Left cardiac atrium (tissue), 4 donors: ENCODE measurements around the gene IL6R. TPM values are rescaled to one million over a fixed set of nuclear protein-coding genes. Genes with fewer than 3 reads are reported as not detected.
"Not testable (repeated sequence)": the region's sequence is repeated elsewhere in the genome, so short reads cannot be mapped to it uniquely, and the experiment has no call there.

Experiments
- ATAC-seq, 2 donors: fragments of 200-7000 bp; cut with Tn5 transposase; one replicate each; pipeline ENCODE4 v1.9.1; 2020; ENCODE audit warnings: mild to moderate bottlenecking in 2 of 2, moderate library complexity in 2 of 2
- DNase-seq: peaks from one replicate; pipeline ENCODE4 v3.0.0-alpha.2; 2020
- intact Hi-C, 2 donors: fragments of 100-400 bp; cut with DNase I; formaldehyde crosslinking; loops; one replicate each; pipeline versions ENCODE4 v1.14.1 to v1.15.1; 2022 to 2023
- total RNA-seq, 2 donors: library from RNA; stranded (reverse); fragmentation: NEBNext Ultra II Directional; extraction: Animal tissue kit (Norgen Biotek cat#: 25700); gene quantifications; one replicate each; pipeline ENCODE4 v1.2.1, GENCODE V29; 2021
- donor health status: DM: no; HTN: yes; CAD: no.
- donor health status: DM: no; HTN: yes; CAD: no; lungs with severe emphysema.
- donor health status: DM: yes; HTN: yes; CAD: no.
- donor health status: Dilated cardiomyopathy.

Gene IL6R
- total RNA-seq, 2 donors from 2014 or later: 11.2 to 11.4 TPM

- intact Hi-C loops: no loop called here
- no peak for ATAC-seq
- no peak for DNase-seq
Observed at GRCh38 chr1:154467434-154468102, 62.4 kb downstream of the IL6R start.

- intact Hi-C loops: no loop called here
- ATAC-seq (peak in 1 of 2 donors; percentile 14), DNase-seq (no peak)
Observed at GRCh38 chr1:154468535-154469250, 63.5 kb downstream of the IL6R start.

GRCh38 chr1:154469844-154470560 lies 64.9 kb downstream of the IL6R start:
- no peak for DNase-seq
- ATAC-seq: no peak
- intact Hi-C loops: no loop called here

- no peak for ATAC-seq
- intact Hi-C loops: no loop called here
- no peak for DNase-seq
Observed at GRCh38 chr1:154471304-154471703, 66.2 kb downstream of the IL6R start.

GRCh38 chr1:154474802-154475201 lies 69.7 kb downstream of the IL6R start:
- DNase-seq: peak; percentile 47
- peak in 1 of 2 donors; percentile 63 for ATAC-seq

GRCh38 chr1:154476791-154477190 lies 71.6 kb downstream of the IL6R start:
- intact Hi-C loops: loop anchor here in 1 of 2 donors (5.0 kb wide), 1 partner anchor 76 kb away; no protein-coding TSS in a partner anchor
- DNase-seq (no peak), ATAC-seq (no peak)

More at GRCh38 chr1:154474802-154475201, 69.7 kb downstream of the IL6R start:
- intact Hi-C loops: loop anchor here in 1 of 2 donors (5.0 kb wide), 1 partner anchor 77 kb away; no protein-coding TSS in a partner anchor

GRCh38 chr1:154478013-154478412 lies 72.9 kb downstream of the IL6R start:
- intact Hi-C loops: loop anchor here in 1 of 2 donors (5.0 kb wide), 1 partner anchor 74 kb away; no protein-coding TSS in a partner anchor
- ATAC-seq (no peak), DNase-seq (no peak)

- intact Hi-C loops: loop anchor here in 1 of 2 donors (5.0 kb wide), 1 partner anchor 74 kb away; no protein-coding TSS in a partner anchor
- ATAC-seq (no peak), DNase-seq (no peak)
Observed at GRCh38 chr1:154478639-154479038, 73.5 kb downstream of the IL6R start.

GRCh38 chr1:154479764-154480421 lies 74.8 kb downstream of the IL6R start:
- DNase-seq (peak; percentile 52), ATAC-seq (peak; percentile 88 to 94)
- intact Hi-C loops: loop anchor here (2.0 to 5.0 kb wide), 2 partner anchors 69 to 72 kb away; no protein-coding TSS in a partner anchor

GRCh38 chr1:154481053-154481452 lies 75.9 kb downstream of the IL6R start:
- intact Hi-C loops: loop anchor here in 1 of 2 donors (2.0 kb wide), 1 partner anchor 68 kb away; no protein-coding TSS in a partner anchor
- ATAC-seq (no peak), DNase-seq (no peak)

- peak; percentile 52 for DNase-seq
- intact Hi-C loops: no loop called here
- peak; percentile 32 to 80 for ATAC-seq
Observed at GRCh38 chr1:154483941-154484803, 79.0 kb downstream of the IL6R start.

GRCh38 chr1:154485106-154485505 lies 80.0 kb downstream of the IL6R start:
- DNase-seq (peak; percentile 78), ATAC-seq (peak; percentile 83 to 86)

GRCh38 chr1:154485910-154486496 lies 80.9 kb downstream of the IL6R start:
- DNase-seq (no peak), ATAC-seq (no peak)
- intact Hi-C loops: no loop called here

More at GRCh38 chr1:154485106-154485505, 80.0 kb downstream of the IL6R start:
- intact Hi-C loops: no loop called here

- ATAC-seq, intact Hi-C loops, DNase-seq: not testable (repeated sequence)
Observed at GRCh38 chr1:154486756-154487155, 81.6 kb downstream of the IL6R start.

GRCh38 chr1:154488922-154489321 lies 83.8 kb downstream of the IL6R start:
- intact Hi-C loops: no loop called here
- no peak for DNase-seq
- no peak for ATAC-seq

- DNase-seq (no peak), ATAC-seq (no peak)
- intact Hi-C loops: no loop called here
Observed at GRCh38 chr1:154489695-154490274, 84.6 kb downstream of the IL6R start.

- DNase-seq: no peak
- ATAC-seq: peak in 1 of 2 donors; percentile 20
- intact Hi-C loops: no loop called here
Observed at GRCh38 chr1:154490317-154490716, 85.2 kb downstream of the IL6R start.
